NCI-H2171 treated with DMSO at 0.1 percent for 48 hours (cell line): Measurements from ENCODE around the gene EPB41L2.

Experiments
- DNase-seq: peaks from one replicate; lab custom pipeline; 2025; lab: John Stamatoyannopoulos, UW

EPB41L2 gene

DNA sequence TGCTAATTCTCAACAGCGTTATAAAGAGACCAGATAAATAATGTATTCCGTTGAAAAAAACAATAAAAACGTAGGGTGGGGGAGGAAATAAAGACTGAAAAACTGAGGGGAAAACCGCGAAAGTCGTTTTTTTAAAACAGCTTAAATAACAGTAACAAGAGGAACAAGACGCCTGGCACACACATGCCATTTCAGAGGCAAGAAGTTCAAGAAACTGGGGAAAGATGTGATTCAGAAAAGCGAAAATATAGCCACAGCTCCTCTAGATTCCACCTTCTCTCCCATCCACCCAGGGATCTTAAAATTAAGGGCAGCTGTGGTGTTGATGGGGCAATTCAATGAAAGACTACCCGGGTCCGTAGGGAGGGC is 1.3 kb downstream of the EPB41L2 start:
- no peak for DNase-seq

- DNase-seq, result no peak
These were observed 1.8 kb downstream of the EPB41L2 start for GRCh38 chr6:131061041-131061750.

DNA sequence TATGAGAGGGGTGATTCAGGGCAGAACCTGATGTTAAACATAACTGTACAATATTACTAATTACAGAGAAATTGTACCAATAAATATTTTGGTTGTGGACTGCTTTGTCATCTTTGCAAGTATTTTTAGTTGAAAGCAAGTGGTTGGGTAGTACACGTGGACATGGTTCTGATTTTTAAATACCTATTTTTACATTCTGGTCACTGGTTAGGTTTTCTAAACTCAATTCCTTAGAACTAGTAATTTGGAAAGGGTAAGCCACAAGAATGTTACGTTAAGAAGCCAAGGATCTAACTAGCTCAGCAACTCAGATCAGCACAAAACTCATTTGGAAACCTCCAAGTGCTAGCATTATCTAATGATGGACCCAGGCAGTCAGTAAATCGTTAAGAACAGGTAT is 2.7 kb downstream of the EPB41L2 start:
- no peak for DNase-seq

DNA sequence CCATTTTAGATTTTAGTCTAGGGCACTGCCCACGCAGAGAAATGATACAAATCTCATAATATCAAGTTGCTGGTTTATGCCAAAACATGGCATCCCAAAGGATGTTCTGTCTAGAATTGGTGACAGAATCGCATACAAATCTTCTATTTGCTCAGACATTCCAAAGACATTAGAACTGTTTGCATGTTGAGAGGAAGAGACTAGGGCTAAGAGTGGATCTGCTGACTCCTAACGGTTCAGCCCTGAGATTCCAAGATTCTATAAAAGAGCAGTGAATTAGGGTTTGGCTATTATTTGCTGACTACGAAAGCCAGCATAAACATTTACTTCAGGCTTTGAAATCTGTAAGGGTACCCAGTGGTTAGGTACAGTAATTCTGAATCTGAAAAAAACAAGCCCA is 3.6 kb downstream of the EPB41L2 start:
- no peak for DNase-seq

- DNase-seq, result no peak
These were observed 4.8 kb downstream of the EPB41L2 start for GRCh38 chr6:131058236-131058635.

DNA sequence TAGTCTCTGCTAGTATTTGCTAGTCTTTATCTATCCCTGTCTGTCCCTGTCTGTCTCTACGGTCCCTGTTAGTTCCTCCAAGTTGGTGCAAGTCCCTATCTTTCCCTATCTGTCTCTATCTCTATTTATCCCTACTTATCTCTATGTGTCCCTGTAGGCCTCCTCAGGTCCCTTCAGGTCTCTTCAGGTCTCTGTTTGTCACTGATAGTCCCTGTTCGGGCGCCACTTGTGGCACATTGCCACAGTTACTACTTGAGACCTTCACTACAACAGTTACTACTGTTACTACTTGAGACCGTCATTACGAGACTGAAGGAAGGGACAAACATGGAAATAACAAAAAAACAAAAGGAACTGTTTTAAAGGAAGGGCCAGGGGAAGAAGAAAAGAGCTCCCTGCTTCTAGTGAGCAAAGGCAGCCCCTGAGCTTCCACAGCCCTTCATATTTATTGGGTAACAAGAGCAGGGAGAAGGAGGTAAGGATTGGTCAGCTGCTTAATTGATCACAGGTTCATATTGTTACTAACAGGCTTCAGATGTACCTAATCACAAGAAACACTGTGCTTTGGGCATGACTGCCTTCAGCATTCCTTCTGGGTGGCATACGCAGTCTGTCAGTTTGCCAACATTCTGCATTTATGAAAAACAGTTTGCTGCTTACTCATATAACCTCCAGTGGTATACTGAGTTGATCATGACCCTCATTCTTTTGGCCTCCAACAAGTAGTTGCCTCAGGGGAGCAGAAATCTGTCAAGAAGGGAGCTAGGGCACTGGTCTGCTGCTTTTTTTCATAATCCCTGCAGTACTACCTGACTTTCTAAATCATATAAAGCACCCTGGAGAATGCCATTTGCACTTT is 8.4 kb downstream of the EPB41L2 start:
- no peak for DNase-seq

- DNase-seq, result no peak
These were observed 9.4 kb downstream of the EPB41L2 start for GRCh38 chr6:131053546-131054240.

DNA sequence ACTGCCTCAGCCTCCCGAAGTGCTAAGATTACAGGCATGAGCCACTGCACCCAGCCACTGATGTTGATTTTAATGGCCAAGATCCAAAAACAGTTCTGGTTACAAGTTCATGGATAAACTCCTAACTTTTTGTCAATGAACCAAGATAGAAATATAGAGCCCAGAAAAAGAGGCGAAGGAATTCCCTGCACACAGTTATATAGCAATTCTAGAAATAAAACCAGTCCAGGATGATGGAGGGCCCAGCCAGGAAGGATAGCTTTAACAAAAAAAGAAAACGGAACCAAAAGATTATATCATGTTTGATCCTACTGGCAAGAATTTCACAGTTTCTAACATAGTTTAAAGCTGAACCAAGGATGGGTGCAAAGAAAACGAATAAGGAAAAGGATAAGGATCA is 10.9 kb downstream of the EPB41L2 start:
- no peak for DNase-seq

DNA sequence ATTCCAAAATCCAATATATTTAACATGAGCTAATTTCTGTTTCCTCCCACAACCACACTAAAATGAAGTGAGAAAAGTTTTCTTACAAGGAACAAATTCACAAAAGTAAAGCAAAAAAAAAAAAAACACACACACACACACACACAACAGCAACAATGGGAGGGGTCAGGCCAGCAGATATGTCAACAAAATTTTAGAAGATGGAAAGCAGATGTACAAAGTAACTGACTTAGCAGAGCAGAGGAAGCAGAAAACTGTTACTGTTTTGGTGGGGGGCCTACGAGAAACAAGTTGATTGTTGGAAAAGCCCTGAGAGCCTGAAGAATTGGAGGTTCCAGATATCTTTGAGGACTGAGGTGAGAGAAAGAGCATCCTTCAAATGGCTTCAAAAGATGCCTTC is 11.7 kb downstream of the EPB41L2 start:
- DNase-seq, result no peak

GRCh38 chr6:131049608-131050007 is 13.4 kb downstream of the EPB41L2 start:
- DNase-seq, result no peak

- no peak for DNase-seq
These were observed 14.0 kb downstream of the EPB41L2 start for GRCh38 chr6:131048933-131049515.

DNA sequence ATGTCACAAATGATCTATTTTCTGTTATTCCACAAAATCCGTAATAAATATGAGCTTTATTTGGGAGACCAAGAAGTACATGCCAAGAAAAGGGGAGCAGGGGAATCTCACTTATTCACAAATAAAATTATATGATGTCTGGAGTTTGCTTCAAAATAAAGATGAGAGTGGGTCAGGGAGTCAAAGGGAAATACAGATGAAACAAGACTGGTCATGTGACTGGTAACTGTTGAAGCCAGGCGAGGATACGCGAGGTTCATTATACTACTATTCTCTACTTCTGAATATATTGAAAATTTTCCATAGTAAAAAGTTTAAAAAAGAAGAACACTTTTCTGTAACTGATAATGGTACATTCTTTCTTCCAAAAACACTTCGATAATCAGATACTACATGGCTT is 14.6 kb downstream of the EPB41L2 start:
- DNase-seq, result no peak

DNA sequence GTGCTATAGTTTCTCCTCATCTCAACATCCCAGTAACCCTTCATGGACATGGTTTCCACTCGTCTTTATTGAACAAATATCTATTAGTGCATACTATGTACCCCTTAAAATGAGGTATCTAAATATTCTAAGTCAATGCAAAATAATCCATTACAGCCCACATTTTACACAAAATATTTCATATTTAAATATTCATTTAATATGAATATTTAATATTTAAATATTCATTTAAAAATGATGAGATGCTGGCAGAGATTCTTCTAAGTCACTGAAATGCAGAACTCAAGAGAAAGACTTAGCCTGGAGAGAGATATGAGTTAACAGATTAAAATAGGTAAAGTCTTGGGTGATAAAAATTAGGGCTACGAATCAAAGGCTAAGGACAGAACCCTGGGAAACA is 17.9 kb downstream of the EPB41L2 start:
- DNase-seq, result no peak

DNA sequence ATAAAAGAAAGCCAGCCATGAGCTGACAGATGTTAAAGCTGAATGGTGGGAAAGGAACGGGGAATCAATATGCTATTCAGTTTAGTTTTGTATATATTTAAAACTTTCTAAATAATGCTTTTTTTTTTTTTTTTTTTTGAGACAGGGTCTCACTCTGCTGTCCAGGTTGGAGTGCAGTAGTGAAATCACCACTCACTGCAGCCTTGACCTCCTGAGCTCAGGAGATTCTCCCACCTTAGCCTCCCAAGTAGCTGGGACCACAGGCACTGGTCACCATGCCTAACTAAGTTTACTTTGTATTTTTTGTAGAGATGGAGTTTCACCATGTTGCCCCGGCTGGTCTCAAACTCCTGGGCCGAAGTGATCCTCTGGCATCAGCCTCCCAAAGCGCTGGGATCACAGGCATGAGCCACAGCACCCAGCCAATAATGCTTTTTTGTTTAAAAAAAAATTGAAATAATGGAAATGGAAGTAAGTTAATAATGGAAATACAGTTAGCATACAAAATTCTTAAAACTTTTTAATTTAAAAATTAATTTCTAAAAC is 19.1 kb downstream of the EPB41L2 start:
- no peak for DNase-seq

DNA sequence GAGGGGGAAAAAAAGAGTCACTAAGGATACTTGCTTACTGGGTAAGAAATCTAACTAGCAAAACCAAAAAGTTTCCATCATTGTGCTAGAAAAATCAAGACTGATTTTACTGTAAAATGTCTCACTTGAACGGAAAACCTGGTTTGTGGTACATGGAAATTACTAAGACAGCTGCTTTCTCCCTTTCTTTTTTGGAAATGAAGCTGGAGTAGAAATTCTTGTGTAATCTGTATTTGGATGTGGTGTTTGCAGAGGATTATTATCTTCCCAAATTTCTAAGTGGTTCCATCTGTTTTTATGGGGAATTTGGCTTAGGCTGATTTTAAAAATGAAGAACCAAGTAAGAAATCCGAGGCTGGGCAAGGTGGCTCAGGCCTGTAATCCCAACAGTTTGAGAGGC is 20.4 kb downstream of the EPB41L2 start:
- no peak for DNase-seq

DNA sequence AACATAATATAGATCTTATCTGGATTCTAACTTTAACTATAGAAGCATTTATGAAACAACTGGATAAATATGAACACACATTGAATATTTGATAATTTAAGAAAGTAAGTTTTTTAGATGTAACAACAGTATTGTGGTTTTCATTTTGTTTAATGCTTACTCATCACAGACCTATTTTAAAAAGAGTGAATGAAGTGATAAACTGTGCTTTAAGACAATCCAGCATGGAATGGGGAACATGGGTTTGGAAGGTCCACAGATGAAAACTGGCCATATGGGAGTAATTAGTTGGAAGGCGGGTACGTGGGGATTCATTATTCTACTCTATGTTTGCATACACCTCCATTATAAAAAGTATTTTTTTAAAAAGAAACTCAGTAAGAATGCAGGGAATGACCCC is 21.2 kb downstream of the EPB41L2 start:
- DNase-seq, result no peak

- no peak for DNase-seq
These were observed 22.2 kb downstream of the EPB41L2 start for GRCh38 chr6:131040866-131041265.

GRCh38 chr6:131039345-131039680 is 23.7 kb downstream of the EPB41L2 start:
- DNase-seq, result no peak

DNA sequence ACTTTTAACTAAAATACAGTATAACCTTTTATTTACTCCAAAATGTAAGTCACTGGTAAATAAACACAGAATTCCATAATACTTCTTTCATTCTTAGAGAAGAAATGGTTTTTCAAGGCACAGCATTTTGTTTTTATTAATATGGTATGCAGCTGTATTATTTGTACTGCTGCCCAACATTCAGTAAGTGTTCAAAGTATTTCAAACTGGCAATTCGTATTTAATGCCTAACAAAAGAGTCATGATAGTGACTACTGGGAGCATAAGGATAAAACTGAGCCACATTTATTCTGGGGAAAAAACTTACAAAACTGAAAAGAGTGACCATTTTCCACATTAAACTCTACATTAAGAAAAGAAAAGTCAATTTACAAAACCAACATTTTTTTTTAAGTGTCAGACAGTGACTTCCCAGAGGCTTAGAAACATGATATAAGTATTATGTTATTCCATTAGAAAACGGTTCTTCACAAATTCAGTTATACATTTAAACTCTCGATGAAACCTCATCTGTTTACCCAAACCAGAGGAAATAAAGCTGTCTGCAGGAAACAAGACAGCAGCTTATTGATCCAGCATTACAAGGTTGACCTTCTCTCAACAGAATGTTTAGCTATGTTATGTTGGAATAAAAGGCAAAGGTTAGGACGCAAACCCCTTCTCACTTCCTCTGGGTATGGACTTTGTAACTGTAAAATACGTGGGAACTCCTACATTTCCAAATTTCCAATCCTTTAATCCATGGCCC is 24.3 kb downstream of the EPB41L2 start:
- no peak for DNase-seq

GRCh38 chr6:131037194-131037897 is 25.7 kb downstream of the EPB41L2 start:
- no peak for DNase-seq

DNA sequence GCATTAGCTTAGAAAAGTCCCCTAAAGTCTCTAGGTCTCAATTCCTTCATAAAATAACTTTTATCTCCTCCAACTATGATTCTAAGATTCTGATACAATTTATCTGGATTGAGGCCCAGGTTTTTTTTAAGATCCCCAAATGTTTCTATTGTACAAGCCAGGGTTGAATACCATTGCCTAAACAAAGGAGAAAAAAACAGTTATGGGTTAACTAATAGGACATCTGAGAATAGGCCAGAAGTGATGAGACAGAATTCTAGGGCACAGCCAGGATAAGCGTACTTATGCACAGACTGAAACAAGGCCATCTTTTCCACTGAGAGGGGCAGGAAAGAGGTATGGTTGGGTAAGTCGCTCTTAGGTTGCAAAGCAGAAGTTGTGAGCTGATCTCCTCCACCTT is 26.4 kb downstream of the EPB41L2 start:
- DNase-seq, result no peak
